DMS153 treated with DMSO at 0.1 percent for 48 hours (cell line): ENCODE results near the gene RAPGEF4.
"Not testable (repeated sequence)": the region's sequence is repeated elsewhere in the genome, so short reads cannot be mapped to it uniquely, and the experiment has no call there.

Source experiments
- DNase-seq: peaks from one replicate; lab custom pipeline; 2025; ENCODE audit not compliant: unreplicated experiment; lab: John Stamatoyannopoulos, UW

The RAPGEF4 gene

DNA sequence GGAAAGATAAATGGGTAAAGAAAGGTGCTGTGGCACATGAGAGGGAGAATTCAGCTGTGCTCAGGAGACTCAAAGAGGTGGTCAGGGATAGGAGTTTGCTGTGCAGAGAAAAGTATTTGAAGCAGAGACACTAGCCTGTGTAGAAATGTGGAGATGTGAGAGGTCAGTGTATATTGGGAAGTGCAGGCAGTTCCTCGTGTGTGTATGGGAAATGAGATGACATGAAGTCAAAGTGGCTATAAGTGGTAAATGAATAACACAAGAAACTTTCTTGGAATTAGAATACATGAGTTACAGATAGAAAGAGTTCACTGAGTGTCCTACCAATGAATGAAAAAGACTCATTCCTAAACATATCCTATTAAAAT is 351.6 kb downstream of the RAPGEF4 start:
- no peak for DNase-seq

DNA sequence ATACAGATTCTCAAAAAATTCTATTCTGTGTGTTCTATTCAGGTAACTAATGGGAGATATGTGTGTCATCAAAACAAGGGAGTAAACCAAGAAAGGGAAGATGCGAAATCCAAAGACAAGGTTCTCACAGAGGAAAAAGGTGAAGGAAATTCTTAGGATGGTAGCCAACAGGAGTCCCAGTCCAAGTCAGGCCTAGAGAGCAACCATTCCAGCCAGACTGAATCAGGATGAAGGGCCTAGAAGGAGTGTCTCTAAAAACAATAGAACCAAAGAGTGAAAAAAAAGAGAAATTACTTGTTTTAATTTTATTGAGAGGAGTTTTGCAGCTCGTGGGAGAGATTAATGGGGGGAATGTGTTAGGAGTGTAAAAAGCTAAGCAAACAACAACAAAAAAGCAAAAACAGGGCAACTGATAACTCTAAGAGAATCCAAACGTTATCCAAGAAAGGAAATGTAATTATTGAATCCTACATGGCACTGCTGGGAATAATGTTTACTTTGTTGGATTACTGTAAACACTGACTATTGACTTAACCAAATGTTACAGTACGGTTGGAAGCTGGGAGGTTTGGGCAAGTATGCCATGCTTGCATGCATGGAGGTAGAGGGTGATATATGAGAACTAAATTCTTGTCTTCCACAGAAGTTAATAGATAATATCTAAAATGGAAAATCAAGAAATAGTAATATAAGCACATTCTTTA is 352.3 kb downstream of the RAPGEF4 start:
- no peak for DNase-seq

GRCh38 chr2:173090276-173090877 is 354.7 kb downstream of the RAPGEF4 start:
- DNase-seq = no peak

DNA sequence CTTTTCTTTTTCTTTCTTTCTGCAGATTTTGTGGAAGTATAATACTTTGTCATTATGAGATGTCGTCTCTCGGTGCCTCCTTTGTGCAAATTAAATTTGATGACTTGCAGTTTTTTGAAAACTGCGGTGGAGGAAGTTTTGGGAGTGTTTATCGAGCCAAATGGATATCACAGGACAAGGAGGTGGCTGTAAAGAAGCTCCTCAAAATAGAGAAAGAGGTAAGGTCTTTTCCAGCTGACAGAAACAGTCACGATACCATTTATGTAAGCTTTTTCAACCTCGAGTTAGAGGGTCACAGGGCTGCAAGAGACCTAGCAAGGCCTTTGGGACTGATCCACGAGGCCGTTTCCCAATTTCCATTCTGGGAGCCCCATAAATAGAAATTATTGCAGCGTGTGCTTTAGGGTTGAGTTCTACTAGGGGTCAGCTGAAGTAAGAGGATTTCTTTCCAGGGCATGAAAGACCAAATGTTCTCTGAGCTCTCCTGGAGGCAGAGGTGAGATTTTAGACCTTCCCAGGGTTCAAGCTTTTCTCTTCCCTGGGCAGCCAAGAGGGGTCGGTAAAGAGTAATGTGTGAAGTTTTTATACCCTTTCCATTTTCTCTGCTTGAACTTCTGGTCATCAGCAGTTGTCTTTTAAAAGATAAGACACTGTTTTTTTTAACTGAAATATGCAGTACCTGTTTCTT is 355.5 kb downstream of the RAPGEF4 start:
- no peak for DNase-seq

GRCh38 chr2:173091910-173092309 is 356.3 kb downstream of the RAPGEF4 start:
- DNase-seq = no peak

DNA sequence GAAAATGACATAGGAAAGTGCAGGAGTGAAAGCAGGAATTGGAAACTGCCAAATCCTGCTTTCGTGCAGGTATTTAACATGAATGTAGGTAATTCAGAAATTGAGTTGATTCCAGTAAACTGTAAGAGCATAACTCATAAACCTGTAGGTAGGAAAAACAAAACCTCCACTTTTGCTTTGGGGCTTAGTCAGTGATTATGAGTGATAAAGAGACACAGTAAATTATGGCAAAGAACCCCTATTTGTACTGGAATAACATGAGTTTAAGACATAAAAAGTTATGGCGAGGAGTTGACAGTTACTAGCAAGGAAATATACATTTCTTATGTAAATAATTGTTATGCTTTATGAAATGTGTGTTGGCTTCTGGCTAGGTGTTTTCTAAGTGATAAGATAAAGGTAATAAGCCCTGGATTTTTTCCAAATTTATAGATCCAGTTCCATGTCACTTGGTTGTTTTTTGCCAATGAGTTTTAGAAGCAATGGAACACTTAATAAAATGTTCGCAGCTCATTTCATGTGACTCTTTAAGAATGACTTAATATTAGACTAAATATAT is 357.3 kb downstream of the RAPGEF4 start:
- DNase-seq = no peak

- DNase-seq = not testable (repeated sequence)
These were observed 358.0 kb downstream of the RAPGEF4 start for GRCh38 chr2:173093617-173094016.

- DNase-seq = no peak
These were observed 359.1 kb downstream of the RAPGEF4 start for GRCh38 chr2:173094731-173095130.

DNA sequence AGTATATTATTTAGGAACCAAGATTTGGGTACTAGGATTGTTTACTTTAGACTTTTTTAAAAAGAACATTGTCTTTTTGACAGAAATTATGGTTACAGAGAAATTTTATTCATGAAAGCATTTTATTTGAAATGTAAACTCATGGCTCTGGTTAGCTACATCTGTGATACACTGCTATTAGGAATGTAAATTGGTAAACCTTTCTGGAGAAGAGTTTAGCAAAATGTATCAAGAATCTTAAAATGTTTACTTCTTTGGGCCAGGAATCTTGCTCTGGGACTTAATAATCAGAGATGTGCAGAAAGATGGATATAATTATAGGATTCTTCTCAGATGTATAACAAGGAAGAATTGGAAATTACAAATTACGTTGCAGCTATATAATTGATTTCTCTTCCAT is 359.7 kb downstream of the RAPGEF4 start:
- no peak for DNase-seq

DNA sequence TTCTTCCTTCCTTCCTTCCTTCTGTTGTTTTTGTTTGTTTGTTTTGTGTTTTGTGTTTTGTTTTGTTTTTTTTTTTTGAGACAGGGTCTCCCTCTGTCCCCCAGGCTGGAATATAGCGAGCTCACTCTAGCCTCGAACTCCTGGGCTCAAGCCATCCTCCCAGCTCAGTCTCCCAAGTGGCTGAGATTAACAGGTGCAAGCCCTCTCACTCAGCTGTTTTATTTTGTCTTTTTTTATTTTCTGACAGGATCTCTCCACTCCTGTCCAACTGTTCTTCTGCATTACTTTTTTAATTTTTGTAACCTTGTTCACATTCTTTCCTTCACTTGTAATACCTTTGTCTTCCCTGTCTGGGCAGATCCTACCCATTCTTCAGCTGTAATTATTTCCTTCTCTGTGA is 363.6 kb downstream of the RAPGEF4 start:
- DNase-seq = no peak

- DNase-seq = no peak
These were observed 364.2 kb downstream of the RAPGEF4 start for GRCh38 chr2:173099804-173100203.

- no peak for DNase-seq
These were observed 366.0 kb downstream of the RAPGEF4 start for GRCh38 chr2:173101687-173102086.
